ENCODE measurements around the gene HPX. TPM values are rescaled to one million over a fixed set of nuclear protein-coding genes. Genes with fewer than 3 reads are reported as not detected.

HPX gene
- total and polyA plus RNA-seq, 3 donors from 2014 or later = 2.7 to 4.2 (median 3.1) TPM

GRCh38 chr11:6457581-6458320, 17.0 kb upstream of the HPX start:
- Histone ChIP-seq H3K36me3 (ENCODE audit: low read depth, missing control alignments) (no peaks in the 10 kb centered on the region), H3K4me1 (no peaks in the 10 kb centered on the region), H3K9me3 (no peaks in the 10 kb centered on the region), H3K27me3 (no peaks in the 10 kb centered on the region), H3K27ac (no peak overlapping the region), H3K4me3 (no peak overlapping the region)
- intact Hi-C loops (cut with DNase I; ENCODE audit: low total_unique reads) = no loop called here
- 95 to 96% methylated on average over 26 of the region's 26 CpGs for WGBS, 2 donors
- DNase-seq = no peak
- TF ChIP-seq CTCF (IDR thresholded peaks at IDR 0.05) (no peak), POLR2A (IDR thresholded peaks at IDR 0.05) (no peak)

GRCh38 chr11:6456361-6457073, 15.7 kb upstream of the HPX start:
- intact Hi-C loops (cut with DNase I; ENCODE audit: low total_unique reads) = no loop called here
- Histone ChIP-seq H3K4me1 (no peaks in the 10 kb centered on the region), H3K36me3 (ENCODE audit: low read depth, missing control alignments) (no peaks in the 10 kb centered on the region), H3K27me3 (no peaks in the 10 kb centered on the region), H3K9me3 (no peaks in the 10 kb centered on the region), H3K27ac (no peak overlapping the region), H3K4me3 (no peak overlapping the region)
- WGBS, 2 donors = 80 to 83% methylated on average over 1 to 54 of the region's 56 CpGs
- no peak for DNase-seq
- TF ChIP-seq CTCF (IDR thresholded peaks at IDR 0.05) (no peak), POLR2A (IDR thresholded peaks at IDR 0.05) (no peak)

GRCh38 chr11:6455070-6455469, 14.3 kb upstream of the HPX start:
- Histone ChIP-seq H3K4me3 (no peak overlapping the region), H3K27ac (no peak overlapping the region), H3K27me3 (no peaks in the 10 kb centered on the region), H3K4me1 (no peaks in the 10 kb centered on the region), H3K9me3 (no peaks in the 10 kb centered on the region), H3K36me3 (ENCODE audit: low read depth, missing control alignments) (no peaks in the 10 kb centered on the region)
- no peak for TF ChIP-seq POLR2A (IDR thresholded peaks at IDR 0.05)
- no peak for TF ChIP-seq CTCF (IDR thresholded peaks at IDR 0.05)
- 88 to 93% methylated on average over 2 of the region's 2 CpGs for WGBS, 2 donors
- intact Hi-C loops (cut with DNase I; ENCODE audit: low total_unique reads) = no loop called here
- DNase-seq = no peak

GRCh38 chr11:6453152-6453551, 12.4 kb upstream of the HPX start:
- no peaks in the 10 kb centered on the region for H3K27me3 ChIP-seq
- DNase-seq = no peak
- 92 to 100% methylated on average over 2 of the region's 2 CpGs for WGBS, 2 donors
- intact Hi-C loops (cut with DNase I; ENCODE audit: low total_unique reads) = no loop called here
- no peak for TF ChIP-seq CTCF (IDR thresholded peaks at IDR 0.05)
- TF ChIP-seq POLR2A (IDR thresholded peaks at IDR 0.05) = no peak
- no peaks in the 10 kb centered on the region for H3K36me3 ChIP-seq (ENCODE audit: low read depth, missing control alignments)
- no peak overlapping the region for H3K4me3 ChIP-seq
- no peak overlapping the region for H3K27ac ChIP-seq
- no peaks in the 10 kb centered on the region for H3K4me1 ChIP-seq
- H3K9me3 ChIP-seq = no peaks in the 10 kb centered on the region

Measured in testis (tissue), 3 donors.